Stimulated activated effector memory CD8-positive, alpha-beta T cell treated with anti-CD3 and anti-CD28 coated beads, Interleukin-12 subunit alpha, Interleukin-12 subunit beta, amount 100 ng/mL, for 72 hours (primary cell): Measurements from ENCODE around the gene ZNF518B.

Source experiments
- ATAC-seq: fragments of 150-1000 bp; cut with Tn5 transposase; 2 replicates; pipeline ENCODE4 v1.10.0; 2021
- DNase-seq, 2 donors: peaks; one replicate each; pipeline ENCODE4 v3.0.0; 2021 to 2022; ENCODE audit warnings: low spot score in 2 of 2
- H3K27ac Mint-ChIP-seq: one replicate; pipeline ENCODE4 v1.8.0; 2022; ENCODE audit warnings: mild to moderate bottlenecking, mixed read lengths
- H3K36me3 Mint-ChIP-seq: one replicate; pipeline ENCODE4 v1.8.0; 2022; ENCODE audit warnings: mild to moderate bottlenecking, mixed read lengths
- H3K4me1 Mint-ChIP-seq: one replicate; pipeline ENCODE4 v1.8.0; 2022; ENCODE audit warnings: mixed read lengths
- H3K4me3 Mint-ChIP-seq: one replicate; pipeline ENCODE4 v1.8.0; 2022; ENCODE audit warnings: mild to moderate bottlenecking, mixed read lengths
- H3K9me3 Mint-ChIP-seq: one replicate; pipeline ENCODE4 v1.8.0; 2022; ENCODE audit warnings: mixed read lengths

Gene ZNF518B

DNA sequence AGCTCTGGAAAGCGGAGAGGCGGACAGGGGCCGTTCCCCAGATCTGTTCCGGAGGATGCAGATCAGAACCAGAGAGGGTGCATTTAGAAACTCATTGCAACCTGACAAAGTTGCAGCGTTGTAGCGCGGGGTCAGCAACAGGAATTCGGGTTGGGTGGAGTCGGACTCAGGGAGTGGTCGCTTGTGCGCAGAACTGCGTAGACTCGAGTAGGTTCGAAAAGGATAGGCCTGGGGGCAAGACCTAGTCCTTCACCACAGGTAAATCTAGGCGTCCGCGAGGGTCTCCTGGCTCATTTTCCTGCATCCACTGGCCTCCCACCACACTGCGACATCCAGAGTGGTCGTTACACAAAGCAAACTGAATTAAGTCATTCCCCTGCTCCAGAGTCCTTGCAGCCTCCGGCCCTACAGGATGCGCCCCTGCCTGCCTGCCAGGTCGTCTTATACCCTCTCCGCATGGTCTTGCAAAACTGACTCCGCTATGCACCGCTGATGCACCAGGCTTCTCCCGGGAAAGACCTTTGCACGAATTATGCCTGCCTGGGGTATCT lies 4.7 kb upstream of the ZNF518B start:
- no peaks in the 10 kb centered on the region for H3K36me3 Mint-ChIP-seq
- DNase-seq (no peak), ATAC-seq (no peak)
- H3K4me1 Mint-ChIP-seq: peaks cover 23% of the 10 kb centered on the region
- H3K4me3 Mint-ChIP-seq: peak overlapping the region; percentile 70
- peaks cover 3% of the 10 kb centered on the region for H3K9me3 Mint-ChIP-seq
- no peak overlapping the region for H3K27ac Mint-ChIP-seq

DNA sequence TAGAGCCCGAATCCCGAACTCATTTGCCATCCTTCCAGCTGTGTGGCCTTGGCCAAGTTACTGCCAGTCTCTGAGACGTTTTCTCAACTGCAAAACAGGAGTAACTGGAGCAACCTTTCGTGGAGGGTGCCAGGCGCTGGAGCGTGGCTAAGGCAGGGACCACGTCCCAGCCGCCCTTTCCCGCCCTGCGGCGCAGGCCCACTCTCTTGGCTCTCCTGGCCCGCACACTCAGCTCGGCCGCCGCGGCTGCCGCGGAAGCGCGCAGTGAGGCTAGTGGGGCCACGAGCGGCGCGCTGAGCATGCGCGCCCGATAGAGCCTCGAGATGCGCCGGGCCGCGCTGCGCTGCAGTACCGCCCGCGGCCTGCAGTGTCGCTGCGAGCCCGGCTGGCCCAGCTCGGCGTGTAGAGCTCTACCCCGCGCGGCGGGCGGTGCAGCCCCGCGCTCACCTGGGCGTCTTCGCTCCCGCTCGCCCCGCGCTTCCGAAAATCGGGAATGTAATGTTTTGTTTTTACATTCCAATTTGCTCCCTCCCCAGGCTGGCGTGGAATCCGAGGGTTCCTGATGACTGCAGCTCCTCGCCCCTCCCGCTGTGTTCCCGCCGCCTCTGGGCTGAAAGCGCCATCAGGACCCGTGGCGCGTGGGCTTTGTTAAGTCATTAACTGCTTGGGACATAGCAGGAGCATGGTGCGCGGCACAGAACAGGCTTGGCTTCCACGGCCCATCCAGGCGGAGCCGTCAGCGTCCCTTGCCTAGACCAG lies 4.0 kb upstream of the ZNF518B start:
- Mint-ChIP-seq H3K36me3 (no peaks in the 10 kb centered on the region), H3K4me3 (peak overlapping the region; percentile 70), H3K9me3 (peaks cover 3% of the 10 kb centered on the region), H3K27ac (no peak overlapping the region), H3K4me1 (peaks cover 23% of the 10 kb centered on the region)
- ATAC-seq (peak; percentile 80), DNase-seq (peak; percentile 81)

DNA sequence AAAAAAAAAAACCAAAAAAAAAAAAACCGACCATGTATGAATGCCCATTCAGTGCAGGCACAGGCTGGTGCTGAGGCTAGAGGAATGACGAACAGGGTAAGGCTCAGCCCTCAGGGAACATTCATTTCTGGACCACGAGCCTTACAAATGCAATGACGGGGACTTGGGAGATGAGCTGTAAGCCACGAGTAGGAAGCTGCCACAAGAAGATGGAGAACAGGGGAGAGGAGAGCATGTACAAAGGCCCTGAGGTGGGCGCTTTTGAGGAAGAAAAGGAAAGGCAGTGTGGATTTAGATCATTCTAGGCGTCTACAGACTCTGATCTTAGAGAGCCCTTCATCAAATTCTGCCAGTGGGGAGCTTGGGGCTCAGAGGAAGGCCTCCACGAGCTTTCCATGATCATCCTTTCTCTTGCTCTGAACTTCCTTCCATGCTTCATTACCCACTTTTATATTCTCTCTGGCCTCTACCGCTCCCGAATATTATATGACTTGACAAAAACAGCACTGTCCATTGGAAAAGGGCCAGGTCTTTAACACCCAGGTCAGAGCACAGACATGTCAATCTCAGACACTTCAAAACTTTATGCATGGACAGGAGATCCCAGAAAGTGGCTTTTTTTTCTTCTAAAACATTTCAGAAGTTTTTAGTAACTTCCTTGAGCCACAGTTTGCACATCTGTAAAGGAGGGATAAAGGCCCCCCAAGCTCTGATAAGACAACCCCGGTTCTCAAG lies 3.3 kb upstream of the ZNF518B start:
- Mint-ChIP-seq H3K27ac (no peak overlapping the region), H3K36me3 (no peaks in the 10 kb centered on the region), H3K9me3 (peaks cover 3% of the 10 kb centered on the region), H3K4me3 (peak overlapping the region; percentile 70), H3K4me1 (peaks cover 23% of the 10 kb centered on the region)
- peak; percentile 77 for ATAC-seq
- DNase-seq: peak in 1 of 2 donors; percentile 79

DNA sequence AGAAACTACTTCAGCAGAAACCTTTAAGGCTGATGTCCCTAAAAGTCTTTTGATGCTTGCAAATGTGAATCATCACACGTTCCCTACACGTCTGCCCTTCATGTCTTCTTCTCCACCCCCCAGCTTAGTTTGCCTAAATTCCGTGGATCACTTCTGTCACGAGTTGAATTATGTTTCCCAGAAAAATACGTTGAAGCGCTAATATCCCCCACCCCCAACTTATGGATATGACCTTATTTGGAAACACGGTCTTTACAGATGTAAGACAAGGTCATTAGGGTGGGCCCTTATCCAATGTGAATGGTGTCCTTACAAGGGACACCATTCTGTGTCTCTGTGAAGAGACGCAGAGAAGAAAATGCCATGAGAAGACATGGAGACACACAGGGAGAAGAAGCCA lies 2.1 kb upstream of the ZNF518B start:
- H3K4me3 Mint-ChIP-seq: no peak overlapping the region
- no peak overlapping the region for H3K27ac Mint-ChIP-seq
- H3K9me3 Mint-ChIP-seq: peaks cover 5% of the 10 kb centered on the region
- DNase-seq (no peak), ATAC-seq (no peak)
- no peaks in the 10 kb centered on the region for H3K36me3 Mint-ChIP-seq
- H3K4me1 Mint-ChIP-seq: peaks cover 31% of the 10 kb centered on the region

DNA sequence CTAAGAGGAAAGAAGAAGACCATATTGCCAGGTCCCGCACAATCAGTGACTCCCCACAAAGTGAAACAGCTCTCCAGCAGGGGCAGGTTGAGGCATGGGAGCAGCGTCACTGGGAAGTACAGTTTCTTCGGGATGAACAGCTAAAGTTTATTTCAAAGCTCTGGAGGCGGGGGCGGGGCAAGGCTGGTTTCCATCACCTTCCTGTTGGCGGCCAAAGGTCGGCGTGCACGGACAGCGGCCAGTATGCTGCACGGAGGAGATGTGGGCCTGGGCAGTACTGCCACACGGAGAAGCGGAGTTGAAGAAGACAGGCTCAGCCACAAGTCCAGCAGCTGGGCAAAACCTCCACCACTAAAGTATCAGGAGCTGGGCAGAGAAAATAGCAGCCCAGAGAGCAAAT lies 951 bp upstream of the ZNF518B start:
- DNase-seq (no peak), ATAC-seq (no peak)
- H3K4me3 Mint-ChIP-seq: no peak overlapping the region
- no peak overlapping the region for H3K27ac Mint-ChIP-seq
- H3K4me1 Mint-ChIP-seq: peaks cover 31% of the 10 kb centered on the region
- H3K36me3 Mint-ChIP-seq: peaks cover 10% of the 10 kb centered on the region
- H3K9me3 Mint-ChIP-seq: peaks cover 5% of the 10 kb centered on the region

DNA sequence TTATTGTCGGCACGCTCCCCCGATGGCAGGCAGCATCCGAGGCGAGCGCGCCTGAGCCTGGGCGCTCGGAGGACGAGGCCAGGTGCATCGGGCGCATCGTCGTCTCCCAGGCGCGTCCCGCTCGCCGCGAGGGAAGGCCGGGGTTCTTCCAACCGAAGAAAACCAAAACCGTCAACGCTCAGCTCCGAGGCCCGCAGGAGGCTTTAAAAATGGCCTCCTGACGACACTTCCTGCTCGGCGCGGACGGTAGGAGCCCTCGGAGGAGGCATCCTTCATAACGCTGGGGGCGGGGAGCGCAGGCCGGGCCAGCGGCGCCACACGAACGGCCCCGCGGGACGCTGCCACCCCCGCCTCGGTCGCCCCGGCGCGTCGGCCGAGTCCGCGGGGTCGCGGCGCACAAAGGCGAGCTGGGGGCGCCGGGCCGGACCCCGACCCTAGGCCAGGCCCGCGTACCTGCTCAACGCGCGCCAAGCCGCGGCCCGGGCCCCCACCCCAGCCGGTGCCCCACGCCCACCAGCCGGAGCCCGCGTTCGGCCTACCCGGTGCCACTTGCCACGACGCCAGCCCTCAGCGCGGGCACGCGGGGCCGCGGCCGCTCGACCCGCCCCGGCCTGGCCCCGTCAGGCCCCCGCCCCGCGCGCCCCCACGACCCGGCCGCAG lies 501 bp downstream of the ZNF518B start:
- peak; percentile 74 for ATAC-seq
- H3K27ac Mint-ChIP-seq: peak overlapping the region; percentile 87
- peaks cover 30% of the 10 kb centered on the region for H3K4me1 Mint-ChIP-seq

DNA sequence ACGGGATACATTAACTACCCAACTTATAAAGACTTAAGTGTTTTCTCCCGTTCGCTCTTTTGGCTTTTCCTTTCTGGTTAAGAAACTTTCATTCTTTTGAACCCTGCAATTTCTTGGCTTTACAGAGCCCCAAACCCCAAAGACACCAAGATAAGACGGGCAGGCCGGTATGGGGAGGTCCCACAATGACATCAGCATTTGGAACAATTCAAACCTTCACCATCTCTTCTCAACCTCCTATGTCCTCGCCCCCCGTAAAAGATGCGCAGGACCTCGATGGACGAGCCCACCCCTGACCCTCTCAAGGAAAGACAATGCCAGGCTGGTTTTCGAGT lies 999 bp downstream of the ZNF518B start:
- H3K4me1 Mint-ChIP-seq: peaks cover 25% of the 10 kb centered on the region
- H3K27ac Mint-ChIP-seq: peak overlapping the region; percentile 87
- no peak for ATAC-seq
- peaks cover 21% of the 10 kb centered on the region for H3K36me3 Mint-ChIP-seq
- no peak for DNase-seq
- peaks cover 5% of the 10 kb centered on the region for H3K9me3 Mint-ChIP-seq
- H3K4me3 Mint-ChIP-seq: peak overlapping the region; percentile 83

More for the DNA sequence above, 501 bp downstream of the ZNF518B start:
- DNase-seq: peak; percentile 48 to 77
- Mint-ChIP-seq H3K9me3 (peaks cover 5% of the 10 kb centered on the region), H3K36me3 (peaks cover 21% of the 10 kb centered on the region), H3K4me3 (peak overlapping the region; percentile 83)

DNA sequence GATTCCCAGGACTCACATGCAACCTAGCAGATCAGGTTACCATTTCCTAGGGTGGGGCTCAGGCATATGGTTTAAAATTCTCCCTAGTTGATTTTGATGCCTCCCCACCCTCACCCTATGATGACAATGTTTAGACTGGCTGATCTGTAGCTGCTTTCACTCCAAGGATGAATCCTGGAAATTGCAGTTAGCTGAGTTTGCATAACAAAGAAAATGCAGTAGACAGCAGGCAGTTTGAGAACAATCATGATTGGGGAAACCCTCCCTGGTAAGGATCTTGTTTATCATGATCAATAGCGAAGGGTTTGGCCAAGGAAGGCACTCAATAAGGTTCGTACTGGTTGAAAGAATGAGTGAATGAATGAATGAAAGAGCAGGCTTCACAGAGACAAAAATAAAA lies 2.1 kb downstream of the ZNF518B start:
- Mint-ChIP-seq H3K4me3 (no peak overlapping the region), H3K27ac (no peak overlapping the region), H3K36me3 (peaks cover 26% of the 10 kb centered on the region), H3K9me3 (peaks cover 2% of the 10 kb centered on the region), H3K4me1 (peaks cover 17% of the 10 kb centered on the region)
- ATAC-seq: no peak
- no peak for DNase-seq

DNA sequence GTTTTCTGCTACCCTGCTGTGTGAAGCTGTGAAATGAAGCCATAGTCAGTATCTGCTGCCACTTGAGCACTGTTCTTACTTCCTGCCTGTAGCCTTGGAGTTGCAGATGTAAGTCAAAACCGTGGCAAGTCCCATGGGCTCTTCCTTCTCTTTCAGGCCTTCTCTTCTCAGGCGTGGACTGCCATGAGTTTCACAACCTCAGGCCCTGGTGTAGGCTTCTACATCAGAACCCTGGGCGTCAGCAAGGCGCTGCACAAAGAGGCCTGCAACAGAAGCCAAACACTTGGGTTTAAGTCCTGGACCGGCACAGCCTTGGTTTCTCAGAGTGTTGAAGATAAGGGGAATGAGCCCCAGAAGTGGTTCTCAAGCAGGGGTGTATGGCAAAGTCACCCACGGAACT lies 2.5 kb downstream of the ZNF518B start:
- DNase-seq (no peak), ATAC-seq (no peak)
- peaks cover 27% of the 10 kb centered on the region for H3K36me3 Mint-ChIP-seq
- H3K9me3 Mint-ChIP-seq: peaks cover 2% of the 10 kb centered on the region
- peaks cover 16% of the 10 kb centered on the region for H3K4me1 Mint-ChIP-seq
- no peak overlapping the region for H3K27ac Mint-ChIP-seq
- H3K4me3 Mint-ChIP-seq: no peak overlapping the region

DNA sequence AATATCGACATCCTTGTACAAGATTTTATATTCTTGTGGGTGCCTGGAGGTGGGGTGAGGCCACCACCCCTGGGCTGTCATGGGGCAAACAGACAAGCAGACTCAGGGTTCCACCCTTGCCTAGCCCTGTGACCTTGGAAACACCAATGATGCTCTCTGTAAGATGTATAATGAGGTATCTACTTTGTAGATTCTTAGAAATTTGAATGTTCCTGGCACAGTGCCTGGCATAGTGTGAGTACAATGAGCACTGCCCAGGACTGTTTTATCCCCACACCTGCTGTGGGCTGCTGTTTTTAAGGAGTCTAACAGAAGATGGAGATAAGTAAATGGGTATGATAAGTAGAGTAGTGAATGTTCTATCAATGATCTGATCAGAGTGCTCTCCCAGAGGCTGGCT lies 3.1 kb downstream of the ZNF518B start:
- H3K4me1 Mint-ChIP-seq: peaks cover 16% of the 10 kb centered on the region
- H3K36me3 Mint-ChIP-seq: peaks cover 27% of the 10 kb centered on the region
- H3K27ac Mint-ChIP-seq: no peak overlapping the region
- no peak overlapping the region for H3K4me3 Mint-ChIP-seq
- DNase-seq: no peak
- peaks cover 2% of the 10 kb centered on the region for H3K9me3 Mint-ChIP-seq
- ATAC-seq: no peak

DNA sequence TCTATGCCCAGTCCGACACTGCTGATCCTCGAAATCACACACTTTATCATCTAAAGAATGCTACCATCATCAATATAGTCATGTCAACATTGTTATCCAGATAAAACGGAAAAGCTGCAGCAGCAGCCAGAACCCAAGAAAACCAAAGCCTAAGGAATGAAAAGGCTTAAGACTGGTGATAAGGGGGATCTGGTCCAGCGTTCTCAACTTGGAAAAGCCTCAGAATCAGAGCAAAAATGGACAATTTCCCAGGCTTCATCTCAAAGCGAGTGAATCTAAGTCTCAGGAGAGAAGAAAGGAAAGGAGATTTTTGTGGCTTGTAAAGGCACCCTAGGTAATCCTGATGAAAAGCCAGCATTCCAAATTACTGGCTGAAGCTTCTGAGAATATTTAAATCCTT lies 8.2 kb downstream of the ZNF518B start:
- Mint-ChIP-seq H3K4me1 (peaks cover 6% of the 10 kb centered on the region), H3K9me3 (peaks cover 11% of the 10 kb centered on the region)

DNA sequence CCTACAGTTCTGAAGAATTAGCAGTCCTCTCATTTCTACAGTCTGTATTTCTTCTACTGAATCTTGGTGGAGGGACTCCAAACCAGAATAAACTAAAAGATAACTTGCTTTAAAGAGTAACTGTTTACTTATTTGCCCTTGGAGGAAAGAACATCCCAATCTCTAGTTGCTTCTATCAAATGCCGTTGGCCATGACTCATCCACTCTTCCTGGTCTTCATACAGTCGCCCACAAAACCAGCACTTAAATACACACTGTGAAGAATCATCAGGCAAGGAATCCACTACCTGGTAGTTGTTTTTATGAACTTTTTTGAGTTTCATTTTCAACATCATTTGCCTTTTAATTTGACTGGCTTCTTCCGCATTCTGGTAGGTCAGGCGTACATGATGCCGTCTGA lies 14.2 kb downstream of the ZNF518B start:
- DNase-seq: no peak
- no peak overlapping the region for H3K27ac Mint-ChIP-seq
- no peak for ATAC-seq
- H3K4me3 Mint-ChIP-seq: no peak overlapping the region
- peaks cover 26% of the 10 kb centered on the region for H3K36me3 Mint-ChIP-seq
- H3K4me1 Mint-ChIP-seq: peaks cover 6% of the 10 kb centered on the region
- H3K9me3 Mint-ChIP-seq: peaks cover 22% of the 10 kb centered on the region

More for the DNA sequence above, 8.2 kb downstream of the ZNF518B start:
- no peak overlapping the region for H3K27ac Mint-ChIP-seq
- H3K36me3 Mint-ChIP-seq: peaks cover 52% of the 10 kb centered on the region
- ATAC-seq: no peak
- H3K4me3 Mint-ChIP-seq: no peak overlapping the region
- no peak for DNase-seq

DNA sequence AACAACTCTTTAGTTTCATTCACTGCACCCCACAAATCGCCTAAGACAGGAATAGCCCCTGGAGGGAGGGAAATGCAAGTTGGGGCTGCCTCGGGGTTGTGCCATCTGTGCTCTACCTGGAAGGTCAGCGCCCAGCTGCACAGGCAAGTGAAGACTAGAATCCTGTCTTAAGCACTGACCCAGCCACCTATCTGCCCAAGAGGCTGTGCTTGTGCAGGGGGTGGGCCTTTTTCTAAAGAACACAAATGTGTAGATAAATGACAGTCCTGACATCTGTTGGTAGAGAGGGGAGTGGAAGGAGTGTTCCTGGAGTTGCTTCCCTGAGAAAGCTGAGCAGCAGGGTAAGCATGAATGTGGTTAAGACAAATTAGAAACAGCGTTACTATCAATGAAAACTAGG lies 15.7 kb downstream of the ZNF518B start:
- peaks cover 16% of the 10 kb centered on the region for H3K36me3 Mint-ChIP-seq
- ATAC-seq: no peak
- no peak overlapping the region for H3K4me3 Mint-ChIP-seq
- H3K4me1 Mint-ChIP-seq: no peaks in the 10 kb centered on the region
- peaks cover 17% of the 10 kb centered on the region for H3K9me3 Mint-ChIP-seq
- no peak for DNase-seq
- no peak overlapping the region for H3K27ac Mint-ChIP-seq

DNA sequence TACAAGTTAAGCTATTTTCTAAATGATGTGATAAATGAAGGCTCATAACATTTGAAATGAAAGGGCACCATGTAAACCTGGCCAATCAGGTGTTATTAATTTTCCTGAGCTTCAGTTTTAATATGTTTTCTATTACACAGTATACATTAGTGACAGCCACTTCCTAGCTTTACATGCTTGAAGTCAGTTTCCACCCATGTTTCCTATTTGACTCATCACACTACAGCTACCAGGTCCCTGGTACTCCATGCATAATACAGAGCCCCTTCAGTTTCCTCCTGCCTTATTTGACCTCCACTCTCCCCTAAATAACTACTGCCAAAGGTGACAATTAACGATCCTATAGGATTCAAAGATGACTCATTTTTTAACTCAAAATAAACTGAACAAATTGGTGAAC lies 18.3 kb downstream of the ZNF518B start:
- DNase-seq: no peak
- H3K27ac Mint-ChIP-seq: no peak overlapping the region
- no peak for ATAC-seq
- peaks cover 13% of the 10 kb centered on the region for H3K9me3 Mint-ChIP-seq
- no peak overlapping the region for H3K4me3 Mint-ChIP-seq
- no peaks in the 10 kb centered on the region for H3K4me1 Mint-ChIP-seq
- H3K36me3 Mint-ChIP-seq: no peaks in the 10 kb centered on the region

DNA sequence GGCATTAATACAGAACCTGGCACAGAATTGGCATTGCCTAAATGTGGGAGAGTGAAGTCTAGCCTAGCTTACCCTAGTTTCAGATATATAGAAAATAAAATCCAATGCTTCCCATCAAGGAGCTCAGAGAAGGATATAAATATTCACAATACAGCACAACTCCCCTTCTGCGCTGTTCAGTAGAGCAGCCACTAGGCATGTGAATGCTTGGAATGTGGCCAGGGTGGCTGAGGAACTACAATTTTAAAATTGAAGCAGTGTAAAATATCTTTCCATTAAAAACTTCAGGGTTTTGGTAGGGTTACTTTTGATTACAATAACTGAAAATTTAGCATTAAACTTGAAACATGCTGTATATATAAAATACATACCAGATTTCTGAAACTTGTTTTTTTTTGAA lies 19.5 kb downstream of the ZNF518B start:
- H3K4me3 Mint-ChIP-seq: no peak overlapping the region
- H3K27ac Mint-ChIP-seq: no peak overlapping the region
- H3K36me3 Mint-ChIP-seq: no peaks in the 10 kb centered on the region
- H3K9me3 Mint-ChIP-seq: peaks cover 13% of the 10 kb centered on the region
- DNase-seq (no peak), ATAC-seq (no peak)
- H3K4me1 Mint-ChIP-seq: no peaks in the 10 kb centered on the region
